GM19025 (cell line): Measurements from ENCODE around the gene FGD4.
A peak's percentile ranks its signal among the peaks of the same experiment; 100 is the strongest.
"Not testable (repeated sequence)": the region's sequence is repeated elsewhere in the genome, so short reads cannot be mapped to it uniquely, and the experiment has no call there.

ENCODE experiments used
- ATAC-seq: cut with Tn5 transposase; IDR thresholded peaks from one replicate; pipeline ENCODE4 v1.9.1; 2021; ENCODE audit warnings: mild to moderate bottlenecking, low read depth, moderate library complexity; ENCODE audit not compliant: unreplicated experiment

Gene FGD4

DNA sequence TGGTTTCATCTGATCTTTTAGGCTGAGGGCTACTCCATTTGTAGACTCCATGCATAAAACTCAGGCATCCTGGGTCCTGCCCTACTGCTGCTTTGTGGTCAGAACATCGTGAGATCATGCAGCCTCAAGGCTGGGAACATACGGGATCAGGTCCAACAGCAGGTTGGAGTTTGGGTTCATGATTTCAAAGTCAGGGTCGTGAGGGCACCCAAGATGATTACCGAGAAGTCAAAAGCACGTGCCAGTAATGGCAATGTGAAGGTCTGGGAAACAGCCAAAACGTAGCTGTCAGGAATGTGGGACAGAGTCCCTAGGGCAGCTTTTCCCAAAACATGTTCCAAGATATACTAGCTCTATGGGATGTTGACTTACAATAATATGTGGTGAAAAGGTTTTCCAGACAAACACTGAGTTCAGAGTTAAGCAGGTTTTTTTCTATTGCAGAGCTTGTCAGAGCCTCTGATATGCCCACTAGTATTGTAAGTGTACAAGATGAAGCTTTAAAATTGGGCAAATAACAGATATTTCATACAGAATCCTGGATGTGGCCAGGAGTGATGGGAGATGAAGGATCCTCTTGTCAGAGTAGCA, 149.4 kb downstream of the FGD4 start:
- no peak for ATAC-seq

DNA sequence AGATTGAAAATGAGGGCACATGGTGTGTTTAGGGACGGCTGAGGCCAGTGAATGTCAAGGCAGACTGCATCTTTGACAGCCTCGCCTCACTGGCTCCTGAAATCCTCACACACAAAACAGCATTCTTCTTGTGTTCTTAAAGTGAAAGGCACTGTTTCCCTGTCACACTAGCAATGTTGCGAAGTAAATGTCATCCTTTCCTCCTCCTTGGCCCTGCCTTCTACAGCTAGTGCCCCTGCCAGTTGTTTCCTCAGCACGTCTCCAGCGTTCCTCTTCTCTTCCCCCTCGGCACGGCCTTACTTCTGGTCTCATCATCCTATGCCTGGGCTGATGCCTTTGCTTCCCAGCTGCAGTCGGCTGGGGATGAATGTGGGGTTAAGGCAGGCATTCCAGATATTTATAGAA, 150.3 kb downstream of the FGD4 start:
- no peak for ATAC-seq

DNA sequence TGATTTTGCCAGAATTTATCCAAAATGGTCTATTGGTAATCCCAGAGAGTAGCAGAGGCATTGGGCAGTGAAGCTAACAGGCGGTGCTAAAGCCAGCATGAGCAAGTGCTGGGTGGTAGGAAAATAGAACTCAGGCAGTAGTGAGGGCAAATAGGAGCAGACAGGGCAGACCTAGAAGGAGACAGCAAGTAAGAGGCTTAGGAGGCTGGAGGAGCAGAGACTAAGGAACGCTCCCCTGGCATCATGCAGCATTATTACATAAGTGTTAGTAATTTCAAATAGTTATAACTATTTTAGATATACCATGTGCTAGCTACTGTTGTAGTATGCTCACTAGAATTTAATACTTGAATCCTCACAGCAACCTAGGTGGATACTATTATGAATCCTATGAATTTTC, 151.7 kb downstream of the FGD4 start:
- no peak for ATAC-seq

DNA sequence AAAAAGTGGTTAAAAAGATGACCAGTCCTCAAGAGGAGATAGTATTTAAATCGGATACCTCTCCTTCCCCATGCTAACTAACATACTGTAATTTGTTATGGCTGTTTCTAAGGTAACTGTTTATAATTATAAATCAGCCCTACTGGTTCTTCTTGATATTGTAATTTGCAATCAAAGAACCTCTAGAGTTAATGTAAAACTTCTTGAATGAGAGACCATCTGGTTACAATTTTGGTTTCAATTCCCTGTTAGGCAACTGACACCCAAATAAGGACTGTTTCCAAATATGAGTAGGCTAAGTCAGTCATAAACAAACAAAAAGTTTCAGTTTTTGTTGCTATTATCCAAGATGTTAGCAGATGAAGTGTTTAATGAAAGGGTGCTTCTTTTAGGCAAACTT, 159.5 kb downstream of the FGD4 start:
- peak; percentile 98 for ATAC-seq

DNA sequence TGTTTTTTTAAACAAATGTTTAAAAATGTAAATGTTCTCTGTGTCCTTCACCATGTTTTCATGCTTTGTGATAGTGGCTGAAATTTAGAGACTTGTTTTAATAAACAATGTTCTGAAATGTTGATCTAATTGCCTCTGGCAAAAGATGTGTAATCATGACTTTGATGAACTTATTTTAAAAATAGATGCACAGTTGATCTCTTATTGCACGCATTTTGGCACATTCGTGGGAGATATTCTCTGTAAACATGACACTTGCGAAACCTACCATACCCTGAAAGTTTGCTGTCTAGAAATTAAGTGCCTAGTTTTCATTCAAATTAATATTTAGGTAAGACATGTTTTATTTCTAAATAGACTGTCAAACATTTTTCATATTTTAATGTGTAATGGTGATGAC, 160.1 kb downstream of the FGD4 start:
- no peak for ATAC-seq

DNA sequence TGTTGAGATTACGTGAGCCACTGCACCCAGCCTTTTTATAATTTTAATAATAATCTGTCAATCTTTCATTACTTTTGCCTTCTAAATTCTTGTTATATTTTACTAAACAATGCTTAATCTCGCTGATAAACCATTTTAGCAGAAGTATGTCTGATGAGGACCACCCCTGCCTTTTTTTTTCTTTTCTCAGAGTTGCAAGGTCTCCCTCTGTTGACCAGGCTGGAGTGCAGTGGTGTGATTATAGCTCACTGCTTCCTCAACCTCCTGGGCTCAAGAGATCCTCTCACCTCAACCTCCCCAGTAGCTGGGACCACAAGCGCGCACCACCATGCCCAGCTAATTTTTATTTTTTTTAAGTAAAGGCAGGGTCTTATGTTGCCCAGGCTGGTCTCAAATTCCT, 161.2 kb downstream of the FGD4 start:
- no peak for ATAC-seq

DNA sequence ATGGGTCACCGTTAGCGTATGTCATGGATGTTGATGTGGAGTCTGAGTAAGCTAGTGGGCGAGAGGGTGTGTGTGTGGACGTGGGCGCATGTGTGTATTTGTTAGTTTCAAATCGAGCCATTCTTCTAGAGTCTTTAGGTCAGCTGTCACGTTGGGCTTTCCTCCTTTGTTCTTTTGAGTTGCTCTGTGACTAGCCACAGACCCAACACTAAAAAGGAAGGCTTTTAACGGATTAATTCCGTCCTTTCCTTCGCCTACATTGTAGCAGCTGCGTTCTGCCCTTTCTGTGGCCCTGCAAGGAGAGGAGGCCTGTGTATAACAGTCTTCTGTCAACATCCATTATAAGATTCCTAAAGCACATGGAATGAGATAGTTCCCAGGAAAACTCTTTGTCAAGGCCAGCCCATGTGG, 162.6 kb downstream of the FGD4 start:
- ATAC-seq, result no peak

DNA sequence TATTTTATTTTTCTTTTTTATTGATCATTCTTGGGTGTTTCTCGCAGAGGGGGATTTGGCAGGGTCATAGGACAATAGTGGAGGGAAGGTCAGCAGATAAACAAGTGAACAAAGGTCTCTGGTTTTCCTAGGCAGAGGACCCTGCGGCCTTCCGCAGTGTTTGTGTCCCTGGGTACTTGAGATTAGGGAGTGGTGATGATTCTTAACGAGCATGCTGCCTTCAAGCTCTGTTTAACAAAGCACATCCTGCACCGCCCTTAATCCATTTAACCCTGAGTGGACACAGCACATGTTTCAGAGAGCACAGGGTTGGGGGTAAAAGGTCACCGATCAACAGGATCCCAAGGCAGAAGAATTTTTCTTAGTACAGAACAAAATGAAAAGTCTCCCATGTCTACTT, 163.1 kb downstream of the FGD4 start:
- ATAC-seq, result not testable (repeated sequence)

DNA sequence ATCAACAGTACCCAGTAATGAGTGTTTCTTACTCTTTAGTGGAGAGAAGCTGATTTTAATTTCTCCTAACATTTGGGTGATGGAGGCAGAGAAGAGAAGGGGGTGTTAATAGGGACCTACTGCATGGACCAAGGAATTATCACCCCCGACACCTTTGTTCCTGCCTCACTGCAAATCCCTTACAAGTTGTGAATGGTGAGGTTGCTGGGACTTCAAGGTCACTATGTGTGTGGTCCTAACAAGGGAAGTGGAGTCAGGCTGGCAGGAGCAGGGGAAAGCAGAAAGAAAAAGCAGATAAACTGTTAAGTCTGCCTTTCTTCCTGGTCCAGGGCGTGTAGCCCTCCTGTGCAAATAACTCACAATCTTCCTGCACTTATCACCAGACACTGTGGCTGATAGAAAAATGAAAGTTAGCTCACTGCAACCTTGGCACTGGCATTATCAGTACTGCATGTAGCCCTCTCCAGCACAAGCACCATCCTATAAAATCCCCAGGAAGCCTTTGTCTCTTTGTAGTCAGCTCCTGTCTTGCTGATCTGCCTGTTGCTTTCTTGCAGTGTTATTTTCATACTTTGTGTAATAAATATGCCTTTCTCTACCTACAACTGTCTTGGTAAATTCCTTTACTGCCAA, 167.4 kb downstream of the FGD4 start:
- ATAC-seq, result no peak

DNA sequence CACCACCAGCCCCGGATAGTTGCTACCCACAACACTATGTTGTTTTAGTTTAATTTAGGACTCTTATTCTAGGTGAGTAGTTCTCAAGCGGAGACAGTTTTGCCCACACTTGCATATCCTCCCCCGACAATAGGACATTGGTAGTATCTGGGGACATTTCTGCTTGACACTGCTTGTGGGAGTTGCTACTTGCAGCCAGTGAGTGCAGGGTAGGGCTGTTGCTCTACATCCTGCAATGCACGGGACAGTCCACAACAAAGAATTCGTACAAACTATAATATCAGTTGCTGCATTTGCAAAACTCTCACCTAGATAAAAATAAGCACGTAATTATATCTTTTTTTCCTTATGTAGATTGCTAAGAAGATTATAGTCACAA, 167.9 kb downstream of the FGD4 start:
- no peak for ATAC-seq

DNA sequence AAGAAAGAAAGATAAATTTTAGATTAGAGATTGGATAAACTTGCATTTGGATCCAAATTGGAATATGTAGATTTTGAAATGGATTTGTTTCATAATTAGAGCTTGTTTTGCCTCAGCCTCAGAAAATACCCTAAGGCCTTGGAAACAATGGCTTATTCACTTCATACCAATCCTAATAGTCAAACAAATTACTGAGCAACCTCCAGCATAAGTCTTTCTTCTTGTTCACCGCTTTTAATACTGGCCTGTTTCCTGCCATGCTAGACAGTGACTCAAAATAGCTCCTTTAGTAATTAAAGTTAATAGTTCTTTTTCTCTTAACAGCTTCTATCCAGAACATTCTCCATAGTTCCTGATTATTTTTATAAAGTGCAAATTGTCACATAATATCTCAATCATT, 168.9 kb downstream of the FGD4 start:
- no peak for ATAC-seq

DNA sequence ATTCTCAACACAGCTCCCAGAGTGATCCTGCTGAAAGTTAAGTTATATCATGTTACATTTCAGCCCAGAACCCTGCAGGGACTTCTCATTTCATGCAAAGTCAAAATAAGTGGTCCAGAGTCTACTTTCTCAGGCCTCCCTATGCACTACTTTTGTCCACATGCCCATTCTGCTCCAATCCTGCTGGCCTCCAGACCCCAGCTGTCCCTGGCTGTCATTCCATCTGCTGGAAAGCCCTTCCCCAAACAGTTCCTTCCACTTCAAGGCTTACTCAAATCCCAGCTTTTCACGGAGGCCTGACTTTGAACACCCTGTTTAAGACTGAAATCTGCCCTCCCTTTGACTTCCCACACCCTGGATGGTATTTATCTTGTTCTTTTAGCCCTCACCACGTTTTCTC, 169.9 kb downstream of the FGD4 start:
- no peak for ATAC-seq

DNA sequence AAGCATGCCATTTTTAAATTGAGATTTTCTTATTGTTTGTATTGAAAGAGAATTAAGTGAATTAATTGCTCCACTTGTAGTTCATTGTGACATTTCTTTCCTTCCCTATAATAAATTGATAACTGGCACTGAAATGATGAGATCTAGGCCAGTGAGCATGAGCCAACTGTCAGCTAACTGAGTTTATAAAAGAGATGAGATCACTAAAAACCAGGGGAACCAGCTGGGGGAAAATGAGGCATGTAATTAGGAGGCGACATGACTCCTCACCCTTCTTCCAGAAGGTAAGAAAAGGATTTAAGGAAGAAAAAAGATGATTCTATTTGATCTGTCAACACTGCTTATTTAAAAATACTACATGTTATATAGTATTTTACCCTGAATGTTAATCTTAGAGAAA, 175.2 kb downstream of the FGD4 start:
- ATAC-seq, result no peak

DNA sequence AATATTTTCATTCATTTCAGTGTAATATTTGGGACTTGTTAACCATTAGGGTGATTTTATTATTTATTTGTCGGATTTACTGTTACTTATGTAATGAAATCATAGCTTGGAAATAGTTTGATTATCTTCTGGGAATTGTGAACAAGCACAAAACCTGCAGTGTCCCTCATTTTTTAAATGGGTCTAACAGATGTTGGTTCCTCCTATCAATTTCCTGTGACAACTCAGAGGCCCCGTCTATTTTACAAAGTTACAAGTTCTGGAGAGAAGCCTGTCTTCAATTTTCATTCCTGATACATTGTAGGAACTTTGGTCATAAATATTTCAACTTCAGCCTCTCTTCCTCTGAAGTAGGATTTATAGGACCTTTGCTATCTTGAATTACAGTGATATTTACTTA, 178.0 kb downstream of the FGD4 start:
- no peak for ATAC-seq

DNA sequence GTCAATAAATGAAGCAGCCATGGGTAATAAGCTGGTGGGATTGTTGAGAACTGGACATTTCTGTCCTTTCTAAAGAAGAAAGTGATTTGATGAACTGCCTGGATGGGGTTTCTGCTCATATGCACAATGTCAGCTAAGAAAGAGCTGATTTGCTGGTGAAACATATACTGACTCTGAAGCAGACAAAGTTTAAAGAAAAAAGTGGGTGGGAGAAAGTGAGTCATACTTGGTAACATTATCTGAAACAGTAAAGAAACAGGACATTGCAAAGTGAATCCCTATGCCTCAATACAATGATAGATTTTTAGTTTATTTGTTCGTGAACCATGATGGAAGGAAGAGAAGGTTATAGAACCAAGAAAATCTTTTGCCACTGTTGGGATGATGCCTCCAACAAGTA, 184.2 kb downstream of the FGD4 start:
- ATAC-seq, result no peak

DNA sequence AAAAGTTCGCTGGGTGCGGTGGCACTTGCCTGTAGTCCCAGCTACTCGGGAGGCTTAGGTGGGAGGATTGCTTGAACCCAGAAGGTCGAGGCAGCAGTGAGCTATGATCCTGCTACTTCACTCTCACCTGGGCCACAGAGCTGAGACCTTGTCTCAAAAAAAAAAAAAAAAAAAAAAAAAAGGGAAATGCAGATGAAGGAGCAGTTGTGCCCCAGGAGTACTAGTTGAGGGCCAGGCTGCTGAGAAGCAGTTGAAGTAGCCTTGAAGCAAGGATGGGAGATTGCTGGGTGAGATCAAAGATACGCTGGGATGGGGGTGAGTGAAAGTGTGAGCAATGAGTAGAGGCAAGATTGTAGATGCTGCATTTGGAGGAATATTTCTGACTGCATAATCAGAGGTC, 186.3 kb downstream of the FGD4 start:
- ATAC-seq, result no peak

DNA sequence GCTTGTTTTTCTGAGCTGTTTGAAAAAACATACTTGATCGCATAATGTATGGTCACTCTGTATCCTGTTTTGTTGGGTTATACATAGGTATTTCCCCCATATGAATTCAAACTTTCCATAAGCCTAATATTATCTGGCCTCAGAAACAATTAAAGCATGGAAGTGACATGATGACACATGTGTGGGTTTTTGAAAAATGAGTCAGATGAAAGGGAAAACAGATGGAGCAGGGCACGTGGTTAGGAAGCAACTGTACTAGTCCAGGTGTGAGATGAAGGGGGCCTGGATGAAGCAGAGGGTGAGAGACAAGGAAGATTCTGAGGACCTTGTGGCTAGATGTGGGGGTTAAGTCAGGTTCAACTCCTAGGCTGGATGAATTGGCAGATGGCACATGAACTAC, 187.0 kb downstream of the FGD4 start:
- no peak for ATAC-seq

DNA sequence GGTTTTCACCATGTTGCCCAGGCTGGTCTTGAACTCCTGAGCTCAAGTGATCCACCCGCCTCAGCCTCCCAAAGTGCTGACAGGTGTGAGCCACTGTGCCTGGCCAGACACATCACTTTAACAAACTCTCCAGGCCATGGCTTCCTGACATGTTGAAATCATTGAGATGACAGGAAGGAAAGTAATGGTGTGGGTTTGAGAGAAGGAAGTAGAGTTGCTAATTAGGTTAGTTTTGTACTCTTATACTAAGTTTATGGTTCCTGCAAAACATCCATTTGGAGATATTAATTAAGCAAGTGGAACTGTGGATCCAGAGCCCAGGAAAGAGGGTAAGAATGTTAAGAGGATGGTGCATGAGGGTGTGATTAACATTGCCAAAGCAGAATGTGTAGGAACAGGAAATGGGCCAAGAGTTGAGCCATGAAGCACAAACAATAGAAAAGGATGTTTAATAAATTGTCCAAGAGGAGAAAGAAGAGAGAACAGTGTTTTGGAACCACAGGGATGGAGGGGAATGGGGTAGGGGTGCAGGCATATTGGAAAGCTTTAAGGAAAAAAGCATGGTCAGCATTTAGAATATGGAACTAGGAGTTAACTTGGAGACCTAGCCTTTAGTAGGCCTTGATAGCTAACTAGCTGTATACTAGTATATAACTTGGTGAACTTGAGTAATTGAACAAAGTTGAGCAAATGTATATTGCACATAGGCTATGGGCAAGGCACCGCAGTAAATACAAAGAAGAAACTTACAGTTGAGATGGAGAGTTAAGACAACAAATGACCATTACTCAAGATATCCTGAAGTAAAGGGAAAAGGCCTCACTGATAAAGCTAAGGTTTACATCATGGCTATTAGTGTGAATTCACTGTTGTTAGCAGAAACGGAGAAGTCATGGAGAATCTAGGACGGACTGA, 188.5 kb downstream of the FGD4 start:
- ATAC-seq, result no peak

DNA sequence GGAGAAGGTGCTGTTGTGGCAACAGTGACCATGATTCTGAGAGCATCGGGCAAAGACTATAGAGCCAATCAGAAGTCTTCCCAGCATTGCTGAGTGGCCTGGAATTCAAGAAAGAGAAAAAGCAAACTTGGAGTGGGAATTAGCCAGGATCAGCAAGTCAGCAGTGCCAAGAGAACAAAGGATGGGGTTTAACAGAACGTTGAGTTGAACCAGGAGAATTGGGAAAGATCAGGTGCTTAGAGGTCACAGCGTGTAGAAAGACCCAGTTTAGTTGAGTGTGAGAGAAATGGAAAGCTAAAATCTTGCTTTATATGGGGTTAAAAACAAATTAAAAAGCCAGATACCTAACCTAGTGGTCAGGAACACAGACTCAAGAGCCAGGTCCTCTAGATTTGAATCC, 189.2 kb downstream of the FGD4 start:
- ATAC-seq, result no peak

DNA sequence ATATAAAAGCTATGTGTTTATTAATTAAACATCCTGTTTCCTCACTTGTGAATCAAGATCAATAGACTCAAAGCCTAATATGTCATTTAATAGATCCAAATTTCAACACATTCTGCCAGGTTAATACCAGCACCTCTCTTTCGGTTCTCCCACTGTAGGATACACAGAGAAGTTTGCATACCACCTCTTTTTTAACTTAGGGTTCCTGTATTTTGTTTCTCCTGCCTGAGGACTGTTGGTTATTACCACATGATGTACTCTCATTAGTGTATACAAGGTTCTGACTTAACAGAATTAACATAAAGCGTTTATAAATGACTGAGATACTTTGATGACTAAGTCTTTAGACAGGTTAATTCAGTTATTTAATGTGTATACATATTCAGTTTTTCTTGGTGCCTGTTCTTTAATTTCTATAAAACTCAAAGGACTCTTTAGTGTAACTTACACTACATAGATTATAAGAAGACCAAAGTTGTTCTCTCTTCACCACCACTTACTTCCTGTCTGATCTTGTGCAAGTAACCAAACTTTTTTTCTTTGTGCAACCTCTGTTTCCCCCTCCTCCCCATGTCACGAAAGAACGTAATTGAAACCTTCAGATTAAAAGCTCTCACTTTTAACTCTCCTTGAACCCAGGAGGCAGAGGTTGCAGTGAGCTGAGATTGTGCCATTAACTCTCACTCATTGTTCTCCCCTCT, 190.0 kb downstream of the FGD4 start:
- no peak for ATAC-seq

DNA sequence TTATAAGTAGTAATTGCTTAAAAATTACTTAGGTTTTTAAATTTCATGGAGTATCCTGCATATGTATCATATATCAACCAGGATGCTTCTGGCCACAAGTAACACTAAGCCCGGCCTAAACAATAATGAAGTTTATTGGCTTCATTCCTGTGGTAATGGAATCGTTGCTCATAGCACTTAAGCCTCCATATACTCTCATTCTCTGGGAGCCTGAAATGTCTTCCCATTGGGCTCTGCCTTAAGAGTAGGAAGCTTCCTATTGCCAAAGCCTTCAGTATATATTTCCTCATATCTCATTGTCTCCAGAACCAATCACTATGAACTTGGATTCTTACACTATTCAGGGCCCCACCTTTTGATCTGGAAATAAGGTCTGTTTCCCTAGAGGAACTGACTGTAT, 195.9 kb downstream of the FGD4 start:
- ATAC-seq, result no peak
